Upper lobe of right lung (tissue), 1 donor: ENCODE results near the gene ACSS1. TPM values are rescaled to one million over a fixed set of nuclear protein-coding genes. Genes with fewer than 3 reads are reported as not detected.

ENCODE experiments used
- ATAC-seq: fragments of 200-7000 bp; cut with Tn5 transposase; one replicate; pipeline ENCODE4 v1.9.1; 2020; ENCODE audit warnings: mild to moderate bottlenecking, moderate library complexity
- DNase-seq: peaks from one replicate; pipeline ENCODE4 v3.0.0-alpha.2; 2020
- H3K27ac ChIP-seq: fragments of 200-600 bp; one replicate; pipeline ENCODE4 v1.8.0; 2022
- H3K27me3 ChIP-seq: fragments of 200-600 bp; one replicate; pipeline ENCODE4 v1.8.0; 2022; ENCODE audit warnings: mild to moderate bottlenecking
- H3K36me3 ChIP-seq: fragments of 200-600 bp; one replicate; pipeline ENCODE4 v1.8.0; 2022
- H3K4me1 ChIP-seq: fragments of 200-600 bp; one replicate; pipeline ENCODE4 v1.8.0; 2022
- H3K4me3 ChIP-seq: fragments of 200-600 bp; one replicate; pipeline ENCODE4 v1.8.0; 2022; ENCODE audit warnings: mild to moderate bottlenecking
- H3K9me3 ChIP-seq: fragments of 200-600 bp; one replicate; pipeline ENCODE4 v1.8.0; 2022
- CTCF ChIP-seq: fragments of 200-600 bp; IDR thresholded peaks from one replicate; pipeline ENCODE4 v1.8.0; 2022; ENCODE audit warnings: antibody characterized with exemption
- intact Hi-C: fragments of 100-400 bp; cut with DNase I; formaldehyde crosslinking; loops from one replicate; pipeline ENCODE4 v1.11.0; 2022
- total RNA-seq: library from RNA; stranded (reverse); fragmentation: NEBNext Ultra II Directional; extraction: Animal tissue kit (Norgen Biotek cat#: 25700); gene quantifications from one replicate; pipeline ENCODE4 v1.2.1, GENCODE V29; 2021
- donor health status: DM: no; HTN: yes; CAD: no; lungs with severe emphysema.

The ACSS1 gene
- total RNA-seq, 1 donor from 2014 or later: 37.2 TPM

GRCh38 chr20:25032478-25033264 lies 25.3 kb downstream of the ACSS1 start:
- no peak overlapping the region for H3K27ac ChIP-seq
- peak; percentile 28 for ATAC-seq
- peaks cover 49% of the 10 kb centered on the region for H3K4me1 ChIP-seq
- no peak for TF ChIP-seq CTCF
- H3K9me3 ChIP-seq: no peaks in the 10 kb centered on the region
- H3K36me3 ChIP-seq: peaks cover 18% of the 10 kb centered on the region
- intact Hi-C loops: no loop called here
- H3K4me3 ChIP-seq: no peak overlapping the region
- H3K27me3 ChIP-seq: no peaks in the 10 kb centered on the region
- no peak for DNase-seq

- no peaks in the 10 kb centered on the region for H3K27me3 ChIP-seq
- peaks cover 43% of the 10 kb centered on the region for H3K4me1 ChIP-seq
- no peaks in the 10 kb centered on the region for H3K9me3 ChIP-seq
- intact Hi-C loops: no loop called here
- no peak for DNase-seq
- no peak for ATAC-seq
- no peak for TF ChIP-seq CTCF
- no peak overlapping the region for H3K4me3 ChIP-seq
- H3K27ac ChIP-seq: no peak overlapping the region
- H3K36me3 ChIP-seq: peaks cover 18% of the 10 kb centered on the region
Observed at GRCh38 chr20:25032065-25032477, 25.9 kb downstream of the ACSS1 start.

- DNase-seq (no peak), ATAC-seq (no peak)
- Histone ChIP-seq H3K9me3 (no peaks in the 10 kb centered on the region), H3K36me3 (peaks cover 18% of the 10 kb centered on the region), H3K4me3 (no peak overlapping the region), H3K27me3 (no peaks in the 10 kb centered on the region), H3K4me1 (peaks cover 35% of the 10 kb centered on the region), H3K27ac (no peak overlapping the region)
- intact Hi-C loops: no loop called here
- TF ChIP-seq CTCF: no peak
Observed at GRCh38 chr20:25031241-25031640, 26.7 kb downstream of the ACSS1 start.

GRCh38 chr20:25030649-25031207 lies 27.2 kb downstream of the ACSS1 start:
- no peak for TF ChIP-seq CTCF
- H3K27ac ChIP-seq: no peak overlapping the region
- peaks cover 18% of the 10 kb centered on the region for H3K36me3 ChIP-seq
- intact Hi-C loops: no loop called here
- H3K4me3 ChIP-seq: no peak overlapping the region
- H3K4me1 ChIP-seq: peaks cover 30% of the 10 kb centered on the region
- DNase-seq: no peak
- no peaks in the 10 kb centered on the region for H3K9me3 ChIP-seq
- ATAC-seq: no peak
- H3K27me3 ChIP-seq: no peaks in the 10 kb centered on the region

GRCh38 chr20:25030007-25030648 lies 27.8 kb downstream of the ACSS1 start:
- no peak overlapping the region for H3K27ac ChIP-seq
- no peaks in the 10 kb centered on the region for H3K27me3 ChIP-seq
- peaks cover 25% of the 10 kb centered on the region for H3K4me1 ChIP-seq
- no peak overlapping the region for H3K4me3 ChIP-seq
- no peak for DNase-seq
- ATAC-seq: no peak
- peaks cover 18% of the 10 kb centered on the region for H3K36me3 ChIP-seq
- TF ChIP-seq CTCF: no peak
- intact Hi-C loops: no loop called here
- H3K9me3 ChIP-seq: no peaks in the 10 kb centered on the region
